GM12878 (cell line): ENCODE results near the gene NSUN2. TPM values are rescaled to one million over a fixed set of nuclear protein-coding genes. Genes with fewer than 3 reads are reported as not detected.
A peak's percentile ranks its signal among the peaks of the same experiment; 100 is the strongest.

Experiments
- ATAC-seq: fragments of 200-7000 bp; cut with Tn5 transposase; 3 replicates; pipeline ENCODE4 v1.9.1; 2020; ENCODE audit warnings: mild to moderate bottlenecking, moderate library complexity
- BruUV-seq: library from RNA; stranded (reverse); fragments of 400-500 nt; replicated peaks from 2 replicates; lab custom pipeline; 2021; lab: Mats Ljungman, UMichigan
- CTCF ChIA-PET: fragments of 300-600 bp; sonication (Branson Sonifier 250); formaldehyde crosslinking; extraction: SDS; loops from one replicate; lab custom pipeline; 2021; ENCODE audit warnings: inconsistent platforms; lab: Yijun Ruan, JAX
- POLR2A ChIA-PET: fragments of 350-600 bp; formaldehyde crosslinking; extraction: SDS; loops from one replicate; lab custom pipeline; 2021; ENCODE audit warnings: inconsistent platforms; lab: Charles Lee
- RAD21 ChIA-PET: fragments of 300-600 bp; sonication (Branson Sonifier 250); formaldehyde crosslinking; loops from one replicate; lab custom pipeline; 2023; ENCODE audit warnings: antibody characterized with exemption; ENCODE audit not compliant: unreplicated experiment; lab: Charles Lee
- SMC1A ChIA-PET: fragments of 300-600 bp; sonication (Branson Sonifier 250); formaldehyde crosslinking; loops from one replicate; lab custom pipeline; 2023; ENCODE audit not compliant: unreplicated experiment, uncharacterized antibody; lab: Charles Lee
- DNase-seq: peaks from one replicate; pipeline ENCODE4 v3.0.0-alpha.2; 2011; ENCODE audit warnings: low read depth, low spot score
- FAIRE-seq: peaks from 3 replicates; lab custom pipeline; 2011; peaks lifted over from hg19 to GRCh38; lab: Jason Lieb, UNC
- H2AFZ ChIP-seq: 2 replicates; pipeline ENCODE4 v1.6.0; 2011; ENCODE audit warnings: low read depth, low read length, control low read depth; ENCODE audit not compliant: control insufficient read depth
- H3K27ac ChIP-seq: 2 replicates; pipeline ENCODE4 v1.5.1; 2011; ENCODE audit warnings: control low read depth; ENCODE audit not compliant: control insufficient read depth, insufficient read depth
- H3K27me3 ChIP-seq, 2 experiments: replicated peaks in 1 of 2; 2 replicates each; pipeline versions ENCODE4 v1.6.0 to v1.6.1; 2011; ENCODE audit warnings: low read length in 1 of 2; ENCODE audit not compliant: control insufficient read depth in 2 of 2, insufficient read depth in 2 of 2
- H3K36me3 ChIP-seq, 2 experiments: 2 replicates each; pipeline ENCODE4 v1.5.1; 2011; ENCODE audit warnings: low read length in 1 of 2; ENCODE audit not compliant: control insufficient read depth in 2 of 2, insufficient read depth in 2 of 2
- H3K4me1 ChIP-seq: 2 replicates; pipeline ENCODE4 v1.6.1; 2011; ENCODE audit warnings: mild to moderate bottlenecking, low read length, moderate library complexity, mixed read lengths; ENCODE audit not compliant: control insufficient read depth, insufficient read depth
- H3K4me2 ChIP-seq: 2 replicates; pipeline ENCODE4 v1.6.0; 2011; ENCODE audit warnings: control low read depth; ENCODE audit not compliant: control insufficient read depth, insufficient read depth
- H3K4me3 ChIP-seq: fragments of 200-600 bp; sonication (generic); 2 replicates; pipeline ENCODE4 v1.5.1; 2016
- H3K79me2 ChIP-seq: 2 replicates; pipeline ENCODE4 v1.6.0; 2011; ENCODE audit warnings: low read length; ENCODE audit not compliant: control insufficient read depth, insufficient read depth
- H3K9ac ChIP-seq: 2 replicates; pipeline ENCODE4 v1.8.0; 2011; ENCODE audit warnings: low read length, control low read depth, mixed read lengths; ENCODE audit not compliant: control insufficient read depth, insufficient read depth
- H3K9me3 ChIP-seq: replicated peaks from 3 replicates; pipeline ENCODE4 v1.5.1; 2011; ENCODE audit warnings: mild to moderate bottlenecking, low read length; ENCODE audit not compliant: control insufficient read depth, insufficient read depth
- H4K20me1 ChIP-seq: 2 replicates; pipeline ENCODE4 v1.6.0; 2011; ENCODE audit not compliant: control insufficient read depth, insufficient read depth
- ATF7 ChIP-seq: fragments of 450-650 bp; IDR thresholded peaks from 2 replicates; pipeline ENCODE4 v1.6.1; 2016; ENCODE audit warnings: low read depth, mild to moderate bottlenecking
- CHD1 ChIP-seq: IDR thresholded peaks from 2 replicates; pipeline ENCODE4 v1.6.1; 2012; ENCODE audit warnings: low read depth, low read length, improper control_type of control experiment
- CREB1 ChIP-seq: IDR thresholded peaks from 2 replicates; pipeline ENCODE4 v1.6.1; 2012; ENCODE audit warnings: low read depth, mild to moderate bottlenecking, inconsistent platforms
- CREM ChIP-seq: IDR thresholded peaks from 2 replicates; pipeline ENCODE4 v1.6.1; 2014; ENCODE audit warnings: antibody characterized with exemption, low read depth
- NR2F1 ChIP-seq: fragments of 450-650 bp; conservative IDR thresholded peaks from 2 replicates; pipeline ENCODE4 v1.6.1; 2017; ENCODE audit warnings: mild to moderate bottlenecking
- PML ChIP-seq: IDR thresholded peaks from 2 replicates; pipeline ENCODE4 v1.6.1; 2012; ENCODE audit warnings: low read length, inconsistent platforms
- YY1 ChIP-seq: IDR thresholded peaks from 2 replicates; pipeline ENCODE4 v1.6.1; 2011; ENCODE audit warnings: low read depth, mild to moderate bottlenecking, low read length
- WGBS: methylation state at CpG from one replicate; pipeline ENCODE4 v1.1.6; 2016; ENCODE audit warnings: low lambda C conversion rate; ENCODE audit not compliant: insufficient replicate concordance, insufficient coverage; ENCODE audit errors: missing lambda C conversion rate; 5-methylcytosine and 5-hydroxymethylcytosine counted together
- in situ Hi-C: fragments of 300-500 bp; cut with MboI; formaldehyde crosslinking; loops from 9 replicates; pipeline ENCODE4 v1.14.3; 2018; ENCODE audit warnings: mixed read lengths
- intact Hi-C: fragments of 100-400 bp; cut with micrococcal nuclease; formaldehyde crosslinking; loops from one replicate; pipeline ENCODE4 v1.14.2; 2022; ENCODE audit not compliant: unreplicated experiment
- polyA plus RNA-seq, 11 experiments: library from polyadenylated mRNA; depleted of rRNA in 4 of 11; unstranded in 6 of 11; stranded (reverse) in 5 of 11; fragments of >200 nt; fragmentation: Nextera tagmentation in 4 of 11; fragmentation: Illumina TruSeq in 1 of 11; extraction: Ambion mirVana in 4 of 11; extraction: Trizol in 1 of 11; gene quantifications; 1 replicate in 1 of 11; 2 replicates in 10 of 11; pipeline versions ENCODE4 v1.2.1 to v1.2.3, GENCODE V29; 2011 to 2016; ENCODE audit warnings: inconsistent platforms in 2 of 11, missing spikeins in 2 of 11, low read depth in 1 of 11
- total RNA-seq, 4 experiments: library from RNA; depleted of rRNA in 3 of 4; stranded (reverse); fragments of >200 nt in 3 of 4; fragmentation: Illumina TruSeq in 1 of 4; extraction: Trizol in 1 of 4; gene quantifications; 2 replicates each; pipeline versions ENCODE4 v1.2.1 to v1.2.3, GENCODE V29; 2013 to 2021
- TF ChIP-seq, protein P1 (sequence below): fragments of 450-650 bp; formaldehyde crosslinking; IDR thresholded peaks from 2 replicates; pipeline ENCODE4 v1.4.0; 2022; ENCODE audit warnings: mild to moderate bottlenecking, moderate library complexity
- TF ChIP-seq, protein P2 (sequence below): fragments of 450-650 bp; IDR thresholded peaks from 2 replicates; pipeline ENCODE4 v1.6.1; 2016; ENCODE audit warnings: mild to moderate bottlenecking
- TF ChIP-seq, protein P3 (sequence below): fragments of 450-650 bp; IDR thresholded peaks from 2 replicates; pipeline ENCODE4 v1.6.1; 2018; ENCODE audit warnings: borderline replicate concordance, mild to moderate bottlenecking; ENCODE audit not compliant: partially characterized antibody

Gene NSUN2
- total and polyA plus RNA-seq, 10 of the 15 experiments (the other 5 are each of a cell fraction or from before 2014, with no cell fraction given) = 8.0 to 112 (median 91.1) TPM

DNA sequence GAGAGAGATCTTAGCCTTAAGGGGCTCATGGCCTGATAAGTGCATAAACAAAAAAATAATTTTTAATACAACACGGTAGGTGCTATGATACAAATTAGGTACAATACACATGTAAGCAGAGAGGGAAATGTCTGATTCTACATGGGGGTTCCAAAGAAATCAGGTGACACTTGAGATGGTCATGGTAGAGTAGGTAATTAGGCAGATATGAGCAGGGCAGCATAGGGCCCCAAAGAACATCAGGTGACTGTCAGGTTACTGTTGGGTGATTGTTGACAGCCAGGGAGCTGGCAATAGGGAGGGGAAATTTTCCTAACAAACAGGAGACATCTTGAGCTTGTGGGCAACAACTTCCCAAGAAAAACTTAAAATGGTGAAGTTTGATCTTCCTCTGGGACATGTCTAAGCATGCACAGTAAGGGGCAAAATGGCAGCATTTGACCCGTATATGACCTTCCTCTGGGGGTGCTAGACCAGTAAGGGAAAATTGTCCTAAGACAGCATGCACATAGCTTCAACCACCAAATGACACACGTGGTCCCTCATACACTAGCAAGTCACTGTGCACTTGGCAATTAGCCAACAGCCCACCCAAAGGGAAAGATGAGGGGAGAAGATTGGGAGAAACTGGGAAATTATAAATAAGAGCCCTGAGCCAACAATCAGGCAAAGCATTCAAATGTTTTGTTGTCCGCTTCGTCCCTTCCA lies 43.1 kb upstream of the NSUN2 start:
- Histone ChIP-seq H3K4me1 (no peaks in the 10 kb centered on the region), H3K79me2 (no peaks in the 10 kb centered on the region), H3K4me2 (no peak overlapping the region), H3K27me3 (no peaks in the 10 kb centered on the region), H3K9me3 (no peaks in the 10 kb centered on the region; the same call in 2 of the 3 replicates), H2AFZ (no peak overlapping the region), H3K4me3 (no peak overlapping the region), H3K36me3 (no peaks in the 10 kb centered on the region; a peak in 1 of 4 replicates), H3K27ac (no peak overlapping the region), H4K20me1 (no peaks in the 10 kb centered on the region), H3K9ac (no peak overlapping the region)
- peak; percentile 38; the same call in 1 of the 3 replicates for ATAC-seq
- POLR2A ChIA-PET = no interaction called here
- TF ChIP-seq NR2F1 (peak; percentile 37; the same call in 1 of the 2 replicates), PML (no peak), CHD1 (no peak), ATF7 (no peak), CREM (no peak), CREB1 (no peak), YY1 (0 out of 2 replicates have a peak, but pooled peaks have one; percentile 48)
- TF ChIP-seq, protein P1, sequence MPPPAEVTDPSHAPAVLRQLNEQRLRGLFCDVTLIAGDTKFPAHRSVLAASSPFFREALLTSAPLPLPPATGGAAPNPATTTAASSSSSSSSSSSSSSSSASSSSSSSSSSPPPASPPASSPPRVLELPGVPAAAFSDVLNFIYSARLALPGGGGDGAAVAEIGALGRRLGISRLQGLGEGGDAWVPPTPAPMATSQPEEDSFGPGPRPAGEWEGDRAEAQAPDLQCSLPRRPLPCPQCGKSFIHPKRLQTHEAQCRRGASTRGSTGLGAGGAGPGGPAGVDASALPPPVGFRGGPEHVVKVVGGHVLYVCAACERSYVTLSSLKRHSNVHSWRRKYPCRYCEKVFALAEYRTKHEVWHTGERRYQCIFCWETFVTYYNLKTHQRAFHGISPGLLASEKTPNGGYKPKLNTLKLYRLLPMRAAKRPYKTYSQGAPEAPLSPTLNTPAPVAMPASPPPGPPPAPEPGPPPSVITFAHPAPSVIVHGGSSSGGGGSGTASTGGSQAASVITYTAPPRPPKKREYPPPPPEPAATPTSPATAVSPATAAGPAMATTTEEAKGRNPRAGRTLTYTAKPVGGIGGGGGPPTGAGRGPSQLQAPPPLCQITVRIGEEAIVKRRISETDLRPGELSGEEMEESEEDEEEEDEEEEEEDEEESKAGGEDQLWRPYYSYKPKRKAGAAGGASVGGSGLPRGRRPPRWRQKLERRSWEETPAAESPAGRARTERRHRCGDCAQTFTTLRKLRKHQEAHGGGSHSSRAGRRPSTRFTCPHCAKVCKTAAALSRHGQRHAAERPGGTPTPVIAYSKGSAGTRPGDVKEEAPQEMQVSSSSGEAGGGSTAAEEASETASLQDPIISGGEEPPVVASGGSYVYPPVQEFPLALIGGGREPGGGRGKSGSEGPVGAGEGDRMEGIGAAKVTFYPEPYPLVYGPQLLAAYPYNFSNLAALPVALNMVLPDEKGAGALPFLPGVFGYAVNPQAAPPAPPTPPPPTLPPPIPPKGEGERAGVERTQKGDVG (CRISPR knock-in tag) = no peak
- TF ChIP-seq, protein P2, sequence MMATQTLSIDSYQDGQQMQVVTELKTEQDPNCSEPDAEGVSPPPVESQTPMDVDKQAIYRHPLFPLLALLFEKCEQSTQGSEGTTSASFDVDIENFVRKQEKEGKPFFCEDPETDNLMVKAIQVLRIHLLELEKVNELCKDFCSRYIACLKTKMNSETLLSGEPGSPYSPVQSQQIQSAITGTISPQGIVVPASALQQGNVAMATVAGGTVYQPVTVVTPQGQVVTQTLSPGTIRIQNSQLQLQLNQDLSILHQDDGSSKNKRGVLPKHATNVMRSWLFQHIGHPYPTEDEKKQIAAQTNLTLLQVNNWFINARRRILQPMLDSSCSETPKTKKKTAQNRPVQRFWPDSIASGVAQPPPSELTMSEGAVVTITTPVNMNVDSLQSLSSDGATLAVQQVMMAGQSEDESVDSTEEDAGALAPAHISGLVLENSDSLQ = no peak
- TF ChIP-seq, protein P3, sequence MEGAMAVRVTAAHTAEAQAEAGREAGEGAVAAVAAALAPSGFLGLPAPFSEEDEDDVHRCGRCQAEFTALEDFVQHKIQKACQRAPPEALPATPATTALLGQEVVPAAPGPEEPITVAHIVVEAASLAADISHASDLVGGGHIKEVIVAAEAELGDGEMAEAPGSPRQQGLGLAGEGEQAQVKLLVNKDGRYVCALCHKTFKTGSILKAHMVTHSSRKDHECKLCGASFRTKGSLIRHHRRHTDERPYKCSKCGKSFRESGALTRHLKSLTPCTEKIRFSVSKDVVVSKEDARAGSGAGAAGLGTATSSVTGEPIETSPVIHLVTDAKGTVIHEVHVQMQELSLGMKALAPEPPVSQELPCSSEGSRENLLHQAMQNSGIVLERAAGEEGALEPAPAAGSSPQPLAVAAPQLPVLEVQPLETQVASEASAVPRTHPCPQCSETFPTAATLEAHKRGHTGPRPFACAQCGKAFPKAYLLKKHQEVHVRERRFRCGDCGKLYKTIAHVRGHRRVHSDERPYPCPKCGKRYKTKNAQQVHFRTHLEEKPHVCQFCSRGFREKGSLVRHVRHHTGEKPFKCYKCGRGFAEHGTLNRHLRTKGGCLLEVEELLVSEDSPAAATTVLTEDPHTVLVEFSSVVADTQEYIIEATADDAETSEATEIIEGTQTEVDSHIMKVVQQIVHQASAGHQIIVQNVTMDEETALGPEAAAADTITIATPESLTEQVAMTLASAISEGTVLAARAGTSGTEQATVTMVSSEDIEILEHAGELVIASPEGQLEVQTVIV = no peak
- intact Hi-C loops = no loop called here
- CTCF ChIA-PET = no interaction called here
- no TSS peak for BruUV-seq
- DNase-seq = no peak
- in situ Hi-C loops = no loop called here
- SMC1A ChIA-PET = interaction anchor here (0.6 to 1.0 kb wide), 2 partner anchors 18 to 1710 kb away, joined by 3 to 4 read pairs; no protein-coding TSS in a partner anchor
- no peak for FAIRE-seq
- RAD21 ChIA-PET = no interaction called here
- 90% methylated on average over 5 of the region's 5 CpGs for WGBS
